Measurements from ENCODE around the gene TRAF2. TPM values are rescaled to one million over a fixed set of nuclear protein-coding genes. Genes with fewer than 3 reads are reported as not detected.
A peak's percentile ranks its signal among the peaks of the same experiment; 100 is the strongest.

TRAF2 gene
- total and polyA plus RNA-seq, 8 donors = 5.5 to 248 (median 11.7) TPM

DNA sequence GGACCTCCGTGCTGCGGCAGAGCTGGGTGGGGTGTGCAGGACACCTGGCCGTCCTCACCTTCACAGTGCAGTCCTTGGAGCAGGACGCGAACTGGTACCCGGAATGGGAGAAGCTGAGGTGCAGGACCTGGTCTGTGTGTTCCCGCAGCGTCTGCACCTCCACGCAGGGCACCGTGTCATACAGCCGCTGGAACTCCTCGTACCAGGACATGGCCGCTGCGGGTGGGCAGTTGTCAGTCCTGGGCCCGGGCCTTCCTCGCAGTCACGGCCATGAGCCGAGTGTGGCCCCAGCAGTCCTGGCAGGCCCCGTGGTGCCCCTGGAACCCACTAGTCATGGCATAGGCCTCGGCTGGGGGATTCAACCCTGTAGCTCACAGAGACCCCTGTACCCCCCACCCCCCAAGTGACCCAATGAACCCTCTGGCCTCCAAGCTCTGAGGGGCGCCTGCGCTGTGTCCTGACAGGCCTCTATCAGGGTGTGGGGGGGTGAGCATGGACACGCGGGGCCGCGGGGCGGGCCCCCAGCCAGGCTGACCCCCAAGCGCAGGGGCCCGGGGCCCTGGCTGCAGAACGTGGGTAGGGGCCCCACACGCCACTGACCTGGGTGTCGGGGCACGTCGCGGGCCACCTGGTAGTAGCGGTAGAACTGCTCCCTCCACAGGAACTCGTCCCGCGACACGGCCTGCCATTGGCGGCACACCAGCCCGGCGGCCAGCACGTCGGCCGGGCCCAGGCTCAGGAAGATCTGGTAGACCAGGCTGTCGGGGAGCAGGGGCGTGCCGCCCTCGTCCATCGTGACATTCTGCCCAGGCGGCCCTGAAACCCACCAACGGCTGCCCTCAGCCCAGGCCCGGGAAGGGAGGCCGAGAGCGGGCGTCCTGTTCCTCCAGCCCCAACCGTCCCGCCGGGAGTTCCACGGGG is 57.2 kb downstream of the TRAF2 start:
- intact Hi-C loops (cut with DNase I; ENCODE audit: low total_unique reads) = loop anchor here (10.0 kb wide), 1 partner anchor 89 kb away; the partner anchor contains the start of gene MAMDC4
- Histone ChIP-seq H3K36me3 (peaks cover 35 to 45% (median 44%) of the 10 kb centered on the region in 4 donors), H3K9me3 (no peaks in the 10 kb centered on the region), H3K27ac (peak overlapping the region; percentile 80 to 96 (median 87)), H3K4me3 (peak overlapping the region; percentile 84 to 99 (median 91)), H3K27me3 (no peaks in the 10 kb centered on the region), H3K4me1 (peaks cover 29 to 47% (median 46%) of the 10 kb centered on the region in 4 donors)
- WGBS, 5 donors = 10 to 35% (median 13%) methylated on average over 13 to 61 of the region's 61 CpGs
- TF ChIP-seq POLR2A (IDR thresholded peaks at IDR 0.05) (no peak), POLR2AphosphoS5 (IDR thresholded peaks at IDR 0.05) (no peak), EP300 (IDR thresholded peaks at IDR 0.05) (no peak)
- TF ChIP-seq, protein P1, sequence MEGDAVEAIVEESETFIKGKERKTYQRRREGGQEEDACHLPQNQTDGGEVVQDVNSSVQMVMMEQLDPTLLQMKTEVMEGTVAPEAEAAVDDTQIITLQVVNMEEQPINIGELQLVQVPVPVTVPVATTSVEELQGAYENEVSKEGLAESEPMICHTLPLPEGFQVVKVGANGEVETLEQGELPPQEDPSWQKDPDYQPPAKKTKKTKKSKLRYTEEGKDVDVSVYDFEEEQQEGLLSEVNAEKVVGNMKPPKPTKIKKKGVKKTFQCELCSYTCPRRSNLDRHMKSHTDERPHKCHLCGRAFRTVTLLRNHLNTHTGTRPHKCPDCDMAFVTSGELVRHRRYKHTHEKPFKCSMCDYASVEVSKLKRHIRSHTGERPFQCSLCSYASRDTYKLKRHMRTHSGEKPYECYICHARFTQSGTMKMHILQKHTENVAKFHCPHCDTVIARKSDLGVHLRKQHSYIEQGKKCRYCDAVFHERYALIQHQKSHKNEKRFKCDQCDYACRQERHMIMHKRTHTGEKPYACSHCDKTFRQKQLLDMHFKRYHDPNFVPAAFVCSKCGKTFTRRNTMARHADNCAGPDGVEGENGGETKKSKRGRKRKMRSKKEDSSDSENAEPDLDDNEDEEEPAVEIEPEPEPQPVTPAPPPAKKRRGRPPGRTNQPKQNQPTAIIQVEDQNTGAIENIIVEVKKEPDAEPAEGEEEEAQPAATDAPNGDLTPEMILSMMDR (IDR thresholded peaks at IDR 0.05) = no peak
- DNase-seq = peak; percentile 50 to 64

DNA sequence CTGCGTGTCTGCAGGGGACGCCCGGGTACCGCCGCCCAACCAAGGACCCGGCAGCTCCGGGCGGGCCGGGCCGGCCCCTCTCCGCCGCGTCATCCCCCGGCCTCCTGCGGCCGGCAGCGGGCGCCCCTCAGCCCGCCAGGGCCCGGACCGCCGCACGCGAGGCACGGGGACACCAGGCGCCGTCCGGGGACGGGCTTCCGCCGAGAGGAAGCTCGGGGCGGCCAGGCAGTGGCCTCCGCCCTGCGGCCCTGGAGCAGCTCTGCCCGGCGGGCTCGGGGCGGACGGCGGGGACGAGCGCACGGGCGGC is 57.8 kb downstream of the TRAF2 start:
- intact Hi-C loops (cut with DNase I; ENCODE audit: low total_unique reads) = loop anchor here (10.0 kb wide), 1 partner anchor 89 kb away; the partner anchor contains the start of gene MAMDC4
- Histone ChIP-seq H3K27ac (peak overlapping the region; percentile 80 to 96 (median 87)), H3K4me3 (peak overlapping the region; percentile 84 to 99 (median 91)), H3K4me1 (peaks cover 31 to 53% (median 51%) of the 10 kb centered on the region in 4 donors), H3K9me3 (no peaks in the 10 kb centered on the region), H3K36me3 (peaks cover 35 to 41% (median 41%) of the 10 kb centered on the region in 4 donors), H3K27me3 (no peaks in the 10 kb centered on the region)
- peak in 1 of 2 donors; percentile 49 for DNase-seq
- TF ChIP-seq EP300 (IDR thresholded peaks at IDR 0.05) (no peak), POLR2AphosphoS5 (IDR thresholded peaks at IDR 0.05) (no peak), POLR2A (IDR thresholded peaks at IDR 0.05) (no peak)
- TF ChIP-seq, protein P1 (IDR thresholded peaks at IDR 0.05) = no peak
- WGBS, 5 donors = 0 to 1% (median 0%) methylated on average over 14 to 45 of the region's 45 CpGs; no CpG with 5 or more reads in 1 of the 5 donors

DNA sequence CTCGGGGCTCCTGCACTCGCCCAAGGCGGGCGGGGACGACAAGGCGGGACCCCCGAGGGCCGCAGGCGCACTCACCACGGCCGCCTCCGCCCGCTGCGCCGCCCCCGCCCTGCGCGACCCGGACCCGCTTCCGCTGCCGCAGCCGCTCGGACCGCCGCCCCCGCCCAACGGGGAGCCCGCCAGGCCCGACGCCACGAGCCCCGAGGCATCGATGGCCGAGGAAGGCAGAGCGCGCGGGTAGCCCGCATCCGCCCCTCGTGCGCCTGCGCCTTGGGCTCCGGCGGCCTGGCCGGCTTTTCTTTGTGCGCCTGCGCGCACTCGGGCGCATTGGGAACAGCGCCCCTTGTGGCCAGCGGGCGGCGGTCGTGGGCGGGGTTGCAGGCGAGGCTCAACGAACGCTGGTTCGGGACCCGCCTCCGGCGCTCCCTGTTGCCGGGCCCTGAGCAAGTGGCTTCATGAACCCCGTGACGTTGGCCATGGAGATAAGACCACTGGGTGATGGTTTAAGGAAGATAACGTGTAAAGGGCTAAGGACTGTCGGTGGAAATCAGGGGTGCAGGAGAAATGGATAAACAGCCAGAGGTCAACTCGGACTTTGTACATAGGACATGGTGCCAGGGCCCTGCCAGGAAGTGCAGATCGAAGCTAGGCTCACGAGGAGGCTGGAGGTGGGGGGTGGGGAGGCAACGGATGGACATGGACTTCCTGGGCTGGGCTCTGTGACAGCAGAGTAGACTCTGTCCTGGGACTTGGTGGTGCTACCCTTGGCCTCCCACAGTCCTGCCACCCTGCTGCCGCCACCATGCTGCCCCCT is 58.4 kb downstream of the TRAF2 start, which contains the start of the genes C8G and FBXW5:
TSS of gene C8G (plus strand) at position 725 of the 814 bp plus-strand sequence. CDS start at position 803, 78 bp downstream.
TSS of gene FBXW5 (minus strand) at position 220 of the 814 bp plus-strand sequence. CDS start 655 bp downstream, outside the sequence.
- intact Hi-C loops (cut with DNase I; ENCODE audit: low total_unique reads) = loop anchor here (10.0 kb wide), 1 partner anchor 90 kb away; the partner anchor contains the start of gene MAMDC4
- Histone ChIP-seq H3K36me3 (peaks cover 33 to 35% (median 35%) of the 10 kb centered on the region in 4 donors), H3K9me3 (no peaks in the 10 kb centered on the region), H3K27me3 (no peaks in the 10 kb centered on the region), H3K27ac (peak within 1 kb of the TSS; percentile 80 to 96 (median 87)), H3K4me1 (peaks cover 35 to 58% (median 56%) of the 10 kb centered on the region in 4 donors), H3K4me3 (peak within 1 kb of the TSS; percentile 84 to 99 (median 91))
- peak; percentile 95 to 98 for DNase-seq
- 3 to 19% (median 5%) methylated on average over 15 to 72 of the region's 74 CpGs for WGBS, 5 donors
- TF ChIP-seq POLR2A (IDR thresholded peaks at IDR 0.05) (no peak), POLR2AphosphoS5 (IDR thresholded peaks at IDR 0.05) (peak; percentile 68 to 87 (median 78)), EP300 (IDR thresholded peaks at IDR 0.05) (no peak)
- TF ChIP-seq, protein P1 (IDR thresholded peaks at IDR 0.05) = peak in 6 of 7 experiments; percentile 86 to 100 (median 96)

All from stomach (tissue), 9 donors.